Stimulated activated CD4-positive, alpha-beta T cell treated with anti-CD3 and anti-CD28 coated beads, Interleukin-12 subunit alpha, Interleukin-12 subunit beta, amount 100 ng/mL, for 48 hours (primary cell): ENCODE measurements around the gene CENPP.

ENCODE experiments used
- DNase-seq, 3 donors: peaks; one replicate each; pipeline ENCODE4 v3.0.0-alpha.2; 2020; ENCODE audit warnings: low read depth in 2 of 3, low spot score in 1 of 3

Gene CENPP

DNA sequence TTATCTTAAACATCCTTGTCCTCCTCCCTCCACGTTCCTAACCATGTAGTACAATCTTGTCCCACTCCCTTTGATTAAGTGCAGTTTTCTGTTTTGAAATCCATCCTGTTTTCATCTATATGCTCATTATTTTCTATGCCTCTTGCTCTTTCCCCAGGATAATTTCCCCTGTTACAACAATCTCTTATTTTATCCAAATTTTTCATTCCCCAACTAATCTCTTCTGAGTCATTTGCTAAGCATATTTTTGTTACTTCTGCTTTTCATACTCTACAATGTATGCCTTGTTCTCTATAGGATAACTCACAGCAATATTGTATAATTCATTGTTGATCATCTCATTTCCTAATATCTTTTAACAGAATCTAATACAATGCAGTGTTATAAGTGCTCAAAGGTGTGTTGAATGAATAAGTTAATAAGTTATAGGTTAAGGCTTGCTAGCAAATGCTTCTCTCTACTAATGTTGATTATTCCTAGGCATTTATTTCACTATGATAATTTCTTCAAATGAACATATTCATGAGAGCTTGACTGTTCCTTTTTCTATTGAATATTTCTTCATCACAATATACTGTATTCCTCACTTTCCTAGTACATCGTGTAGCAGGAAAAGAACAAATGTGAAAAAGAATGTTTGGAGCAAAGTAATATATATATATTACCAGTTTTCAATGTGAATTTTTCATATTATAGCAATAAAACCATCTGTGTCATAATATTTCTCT, 97.0 kb downstream of the CENPP start:
- no peak for DNase-seq

DNA sequence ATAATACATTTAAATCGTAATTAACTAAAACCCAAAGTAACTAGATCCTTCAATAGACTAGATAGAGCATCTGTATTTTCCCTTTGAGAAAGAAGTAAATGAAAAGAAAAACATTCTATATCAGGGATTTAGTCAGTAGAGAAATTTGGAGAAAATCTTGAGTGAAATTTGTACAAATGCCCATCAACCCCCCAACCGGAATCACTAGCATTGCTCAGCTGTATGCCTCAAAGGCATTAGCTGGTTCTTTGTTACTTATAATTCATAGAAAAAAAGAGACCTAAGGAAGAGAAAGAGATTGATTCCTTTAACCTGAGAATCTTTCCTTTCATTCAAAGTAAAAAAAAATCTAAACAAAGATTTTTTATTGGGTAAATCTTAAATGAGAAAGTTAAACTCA, 97.9 kb downstream of the CENPP start:
- DNase-seq, result no peak

DNA sequence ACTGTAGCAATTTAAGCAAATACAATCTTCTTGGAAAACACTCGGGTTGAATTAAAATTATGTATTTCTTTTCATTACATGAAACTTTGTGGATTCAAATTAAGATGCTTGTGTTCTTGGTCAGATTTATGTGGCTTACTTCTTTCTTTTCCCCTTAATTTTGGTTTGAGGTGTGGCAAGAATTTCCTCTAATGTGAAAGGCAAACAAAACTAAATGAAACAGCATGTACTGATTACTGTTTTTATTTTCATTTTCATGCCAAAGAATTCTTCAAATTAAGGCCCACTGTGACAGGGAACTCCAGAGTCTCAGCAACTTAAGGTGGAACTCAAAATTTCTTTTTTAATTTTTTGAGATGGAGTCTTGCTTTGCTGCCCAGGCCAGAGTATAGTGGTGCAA, 98.6 kb downstream of the CENPP start, which contains the start of gene OMD:
OMD (minus strand) TSS at position 132 of the 400 bp plus-strand sequence. CDS start 6,913 bp downstream, outside the sequence.
- no peak for DNase-seq

DNA sequence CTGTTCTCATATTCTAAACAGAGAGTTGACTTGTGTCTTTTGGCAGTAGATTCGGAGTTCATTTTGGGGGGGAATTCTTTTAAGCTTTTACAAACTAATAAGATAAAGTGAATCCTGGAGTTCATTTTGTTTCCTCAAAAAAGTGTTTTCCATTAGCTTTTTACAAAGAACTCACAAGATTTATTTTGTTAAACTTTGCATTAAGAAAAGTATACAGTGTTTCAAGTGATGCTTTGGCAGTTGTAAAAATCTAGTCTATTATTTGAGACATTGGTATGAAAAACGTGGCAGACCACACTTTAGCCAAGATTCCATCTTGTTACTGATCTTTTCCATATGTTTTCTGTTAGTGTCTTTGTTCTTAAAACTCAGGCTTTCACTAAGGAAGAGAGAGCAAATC, 99.7 kb downstream of the CENPP start:
- DNase-seq, result no peak

DNA sequence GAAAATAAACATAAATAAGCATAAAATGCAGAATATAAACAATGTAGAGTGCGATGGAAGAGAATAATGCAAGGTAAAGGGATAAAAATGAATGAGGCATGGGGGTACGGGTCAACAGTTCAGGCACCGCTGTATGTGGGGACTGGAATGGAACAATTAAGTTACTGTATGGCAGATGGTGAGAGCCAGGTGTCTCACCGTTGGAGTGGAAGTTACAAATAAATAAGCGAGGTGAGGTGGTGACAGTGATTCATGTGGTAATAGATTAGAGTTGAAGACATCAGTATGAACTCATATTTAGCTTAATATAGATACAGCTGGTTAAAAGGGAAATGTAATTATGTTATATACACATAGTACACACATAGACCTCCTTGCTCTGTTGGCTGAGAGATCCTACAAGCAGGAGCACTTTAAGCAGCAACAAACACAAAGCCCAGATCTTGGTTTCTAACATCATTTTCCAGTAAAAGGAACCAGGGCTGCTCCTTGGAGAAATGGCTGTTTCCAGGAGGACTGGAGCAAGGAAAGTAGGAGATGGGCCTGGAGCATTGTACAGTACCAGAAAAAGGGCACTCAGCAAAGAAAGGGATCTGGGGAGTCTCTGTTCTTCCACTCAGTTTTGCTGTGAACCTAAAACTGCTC, 100.9 kb downstream of the CENPP start:
- no peak for DNase-seq

DNA sequence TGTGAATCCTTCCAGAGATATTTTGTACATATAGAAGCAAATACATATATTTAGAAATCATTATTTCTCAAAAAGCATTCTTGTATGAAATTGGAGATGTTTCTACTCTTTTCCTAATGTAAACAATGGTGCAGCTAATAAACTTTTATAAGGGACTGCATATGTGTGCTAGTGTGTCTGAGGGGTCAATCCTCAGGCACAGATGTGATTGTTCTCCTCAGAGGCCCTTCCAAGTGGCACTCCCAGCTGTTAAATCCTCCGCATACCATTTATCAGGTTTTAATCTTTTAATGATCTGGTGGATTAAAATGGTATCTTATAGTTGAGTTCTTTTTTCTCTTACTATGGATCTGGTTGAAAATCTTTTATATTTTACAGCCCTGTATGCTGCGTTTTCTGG, 104.1 kb downstream of the CENPP start:
- no peak for DNase-seq

GRCh38 chr9:92432350-92432749, 106.6 kb downstream of the CENPP start:
- DNase-seq, result no peak

DNA sequence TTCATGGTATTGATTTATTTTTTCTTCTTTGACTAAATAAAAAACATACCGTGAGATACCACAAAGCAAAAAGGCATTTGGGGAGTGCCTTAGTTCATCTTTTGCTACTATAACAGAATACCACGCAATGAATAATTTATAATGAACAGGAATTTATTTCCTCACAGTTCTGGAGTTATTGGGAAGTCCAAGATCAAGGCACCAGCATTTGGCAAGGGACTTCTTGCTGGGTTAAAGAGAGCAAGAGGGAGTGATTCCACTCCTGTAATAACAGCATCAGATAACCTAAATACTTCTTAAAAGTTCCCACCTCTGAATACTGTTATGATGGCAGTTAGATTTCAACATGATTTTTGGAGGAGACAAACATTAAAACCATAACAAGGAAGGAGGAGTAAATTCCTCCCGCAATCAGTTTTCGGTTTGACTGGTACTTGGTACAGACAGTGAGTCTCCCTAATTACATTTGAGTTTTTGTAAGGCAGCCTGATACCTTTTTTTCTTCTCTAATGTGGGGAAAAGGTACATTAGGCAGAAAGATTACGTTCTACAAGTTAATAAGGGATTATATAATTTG, 107.3 kb downstream of the CENPP start:
- DNase-seq, result no peak

DNA sequence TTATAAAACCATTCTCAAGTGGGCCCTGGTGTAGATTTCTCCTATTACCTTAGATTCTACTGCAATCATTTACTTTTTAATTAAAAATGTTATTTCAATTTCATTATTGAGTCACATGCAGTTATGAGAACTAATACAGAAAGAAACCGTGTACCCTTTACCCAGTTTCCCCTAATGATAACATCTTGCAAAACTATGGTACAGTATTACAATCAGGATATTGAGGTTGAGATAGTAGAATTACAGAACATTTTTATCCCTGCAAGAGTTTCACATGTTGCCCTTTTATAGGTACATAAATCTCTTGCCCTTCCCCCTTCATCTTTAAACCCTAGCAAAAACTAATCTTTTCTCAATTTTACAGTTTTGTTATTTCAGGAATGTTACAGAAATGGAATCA, 109.5 kb downstream of the CENPP start:
- no peak for DNase-seq

GRCh38 chr9:92438900-92439526, 113.3 kb downstream of the CENPP start:
- DNase-seq, result no peak

DNA sequence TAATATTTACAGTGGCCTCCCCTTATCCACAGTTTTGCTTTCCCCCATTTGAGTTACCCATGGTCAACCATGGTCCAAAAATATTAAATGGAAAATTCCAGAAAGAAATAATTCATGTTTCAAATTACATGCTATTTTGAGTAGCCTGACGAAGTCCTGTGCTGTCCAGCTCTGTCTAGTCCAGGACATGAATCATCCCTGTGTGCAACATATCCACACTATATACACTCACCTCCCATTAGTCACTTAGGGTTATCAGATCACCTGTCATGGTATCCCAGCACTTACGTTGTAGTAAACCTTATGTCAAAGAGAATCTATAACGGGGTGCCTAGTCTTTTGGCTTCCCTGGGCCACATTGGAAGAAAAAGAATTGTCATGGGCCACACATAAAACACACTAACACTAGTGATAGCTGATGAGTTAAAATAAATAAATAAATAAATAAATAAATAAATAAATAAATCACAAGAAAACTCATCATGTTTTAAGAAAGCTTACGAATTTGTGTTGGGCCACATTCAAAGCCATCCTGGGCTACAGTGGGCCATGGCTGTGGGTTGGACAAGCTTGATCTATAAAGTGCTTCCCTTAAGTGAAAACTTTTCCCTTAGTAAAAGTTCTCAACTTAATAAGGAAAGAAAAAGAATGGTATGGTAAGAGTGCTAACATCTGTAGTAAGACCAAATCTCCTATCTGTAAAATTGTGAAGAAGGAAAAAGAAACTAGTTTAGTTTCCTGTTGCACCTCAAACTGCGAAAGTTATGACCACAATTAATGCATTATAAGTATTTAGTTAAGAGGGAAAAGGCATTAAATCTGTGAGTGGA, 114.4 kb downstream of the CENPP start:
- no peak for DNase-seq

GRCh38 chr9:92440751-92441046, 114.9 kb downstream of the CENPP start:
- no peak for DNase-seq

GRCh38 chr9:92444841-92445240, 119.1 kb downstream of the CENPP start:
- no peak for DNase-seq

DNA sequence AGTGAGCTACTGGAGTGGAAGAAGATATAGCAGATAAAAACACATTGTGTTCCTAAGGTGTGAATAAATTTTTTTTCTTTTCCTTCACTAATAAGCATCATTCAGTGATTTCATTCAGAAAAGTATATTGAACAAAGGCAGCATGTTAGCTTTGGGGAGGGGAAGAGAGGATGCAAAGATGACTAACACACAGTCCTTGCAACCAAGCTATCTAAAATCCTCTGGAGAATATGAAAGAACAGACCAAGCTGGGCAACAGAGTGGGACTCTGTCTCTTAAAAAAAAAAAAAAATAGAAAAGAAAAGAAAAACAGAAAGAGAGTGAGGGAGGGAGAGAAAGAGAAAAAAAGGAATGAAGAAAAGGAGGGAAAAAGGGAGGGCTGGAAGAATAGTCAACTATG, 120.8 kb downstream of the CENPP start:
- DNase-seq, result no peak

GRCh38 chr9:92455217-92455616, 129.5 kb downstream of the CENPP start:
- DNase-seq, result no peak

DNA sequence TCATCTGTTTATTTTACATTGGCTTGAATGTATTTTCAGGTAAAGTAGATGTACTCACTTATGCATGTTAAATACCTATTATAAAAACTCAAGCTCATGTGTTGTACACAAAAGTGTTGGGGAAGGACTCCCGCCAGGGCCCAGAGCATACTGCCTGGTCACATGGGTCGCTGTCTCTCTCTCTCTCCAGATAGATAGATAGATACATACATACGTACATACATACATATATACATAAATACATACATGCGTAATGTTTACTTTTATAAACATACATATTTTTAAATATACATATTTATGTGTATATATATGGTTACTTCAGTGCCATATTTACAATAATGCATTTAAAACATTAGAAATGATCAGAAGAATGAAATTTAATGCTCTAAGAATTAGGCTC, 131.8 kb downstream of the CENPP start:
- DNase-seq, result no peak

GRCh38 chr9:92463387-92463786, 137.6 kb downstream of the CENPP start:
- no peak for DNase-seq

- no peak for DNase-seq
Measured at GRCh38 chr9:92463984-92464383, 138.2 kb downstream of the CENPP start.

DNA sequence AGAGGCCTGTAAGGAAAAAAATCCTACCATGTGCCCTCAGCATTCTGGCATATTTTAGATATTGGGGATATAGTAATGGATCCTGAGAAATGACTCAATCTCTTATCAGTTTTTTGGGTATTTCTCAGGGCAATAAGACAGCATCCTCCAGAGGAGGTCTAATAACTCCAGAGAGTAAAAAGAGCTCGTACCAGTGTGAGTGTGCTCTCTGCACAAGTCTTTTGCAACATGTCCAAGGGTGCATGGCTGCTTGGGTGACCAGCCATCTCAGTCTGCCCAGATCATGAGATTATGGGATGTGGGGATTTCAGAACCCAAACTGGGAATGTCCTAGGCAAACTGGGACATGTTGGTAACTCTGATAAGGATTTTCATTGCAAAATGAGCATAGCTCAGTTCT, 141.3 kb downstream of the CENPP start:
- DNase-seq, result no peak

DNA sequence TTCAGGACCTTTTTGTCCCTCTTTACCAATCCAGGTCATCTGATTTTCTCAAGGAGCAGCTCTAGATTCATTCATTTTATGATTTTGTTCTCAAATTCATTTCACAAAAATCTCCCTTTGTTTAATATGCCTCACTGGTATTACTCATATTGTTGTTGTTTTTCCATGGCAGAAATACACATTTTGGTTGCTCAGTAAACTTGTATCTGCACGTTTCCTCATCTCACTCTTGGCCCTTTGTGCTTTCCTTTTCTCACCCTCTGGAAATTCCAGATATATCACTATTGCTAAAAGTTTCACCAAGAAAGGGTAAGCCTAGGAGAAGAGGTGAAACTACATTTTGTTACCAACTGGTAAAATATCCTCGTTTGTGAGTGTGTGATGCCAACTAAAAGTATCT, 141.8 kb downstream of the CENPP start:
- no peak for DNase-seq

- DNase-seq, result no peak
Measured at GRCh38 chr9:92468206-92468605, 142.5 kb downstream of the CENPP start.
